M059J (cell line): ENCODE measurements around the gene NFASC. TPM values are rescaled to one million over a fixed set of nuclear protein-coding genes. Genes with fewer than 3 reads are reported as not detected.
A peak's percentile ranks its signal among the peaks of the same experiment; 100 is the strongest.

Experiments
- DNase-seq: peaks from one replicate; pipeline ENCODE4 v3.0.0-alpha.2; 2012; ENCODE audit warnings: low read depth
- total RNA-seq: library from RNA; depleted of rRNA; stranded (reverse); fragments of >200 nt; shearing (Covaris generic); gene quantifications from 2 replicates; pipeline ENCODE4 v1.2.3, GENCODE V29; 2014

Gene NFASC
- total RNA-seq, 1 experiment from 2014 or later = 24.1 TPM

DNA sequence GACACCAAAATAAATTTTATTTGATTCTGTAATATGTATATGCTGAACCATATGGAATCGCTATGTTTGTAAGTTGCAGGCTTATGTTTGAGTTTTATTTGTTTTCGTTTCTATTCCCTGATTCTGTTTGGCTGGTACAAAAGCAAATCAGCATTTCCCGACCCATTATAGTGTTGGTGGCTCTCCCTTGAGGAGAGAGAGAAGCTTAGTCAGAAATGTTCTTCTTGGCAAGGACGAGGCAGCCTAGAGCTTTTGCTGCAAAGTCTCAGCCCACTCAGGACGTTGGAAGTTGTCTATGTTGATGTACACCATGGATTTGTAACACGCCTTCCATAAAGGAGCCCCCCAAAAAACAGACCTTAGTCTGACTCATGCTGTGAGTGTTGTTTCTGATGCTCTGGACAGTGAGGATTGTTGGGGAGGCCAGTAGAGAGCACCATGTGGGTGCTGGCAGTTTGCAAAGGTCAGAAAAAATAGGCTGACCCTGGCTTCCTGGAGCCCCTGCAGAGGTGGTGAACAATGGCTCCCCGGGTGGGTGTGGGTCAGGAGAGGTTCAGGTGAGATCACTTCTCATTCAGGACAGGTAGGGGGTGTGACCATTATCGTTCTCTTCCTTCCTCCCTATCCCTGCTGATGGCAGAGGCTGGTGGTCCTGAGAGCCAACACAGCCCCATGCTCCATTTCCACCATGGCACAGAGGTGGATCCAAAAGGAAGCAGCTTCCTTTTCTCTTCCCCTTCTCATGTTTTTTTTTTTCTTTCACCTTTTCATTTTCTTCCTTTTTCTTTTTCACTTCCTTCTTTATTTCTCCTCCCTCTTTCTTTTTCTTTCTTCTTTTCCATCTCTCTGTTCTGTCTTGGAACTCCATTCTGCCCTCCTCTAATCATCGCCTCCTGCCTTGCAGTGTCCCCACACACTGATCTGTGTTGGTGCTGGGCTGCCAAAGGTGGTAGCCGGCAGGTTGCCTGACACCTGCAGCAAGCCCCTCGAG lies 88.0 kb downstream of the NFASC start:
- no peak for DNase-seq

DNA sequence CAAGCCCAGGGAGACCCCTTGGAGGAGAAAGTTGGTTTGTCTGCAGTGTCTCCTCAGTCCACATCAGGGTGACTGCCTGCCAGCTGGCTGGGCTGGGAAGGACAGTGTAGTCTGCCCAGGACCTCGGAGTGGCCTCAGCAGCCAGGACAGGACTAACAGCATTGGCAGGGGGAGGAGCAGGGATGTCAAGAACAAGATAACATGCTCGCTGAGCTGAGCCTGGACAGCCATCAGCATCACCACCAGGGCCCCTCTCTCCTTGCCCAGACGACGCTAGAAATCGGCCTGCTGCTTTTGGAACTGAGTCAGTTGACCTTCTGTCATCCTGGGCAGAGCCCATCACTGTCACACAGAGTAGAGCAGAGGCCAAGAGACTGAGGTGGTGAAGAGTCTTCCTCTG lies 88.7 kb downstream of the NFASC start:
- DNase-seq = no peak

DNA sequence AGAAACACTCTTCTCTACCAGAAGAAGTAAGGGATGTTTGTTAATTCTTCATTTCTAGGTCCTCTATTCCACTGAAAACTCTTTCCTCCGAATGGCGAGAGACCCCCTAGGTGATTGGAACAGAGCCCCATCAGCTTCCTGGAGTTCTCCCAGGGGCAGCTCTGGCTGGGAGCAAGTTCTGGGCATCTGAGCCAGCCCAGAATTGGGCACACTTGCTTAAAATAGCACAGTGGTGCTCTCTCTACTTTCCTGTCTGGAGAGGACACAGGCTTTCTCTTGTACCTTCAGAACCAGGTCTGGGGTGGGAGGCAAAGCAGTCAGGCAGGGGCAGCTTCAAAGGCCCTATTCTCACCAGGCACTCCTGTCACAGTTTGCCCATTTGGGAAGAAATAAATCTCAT lies 89.2 kb downstream of the NFASC start:
- DNase-seq = no peak

DNA sequence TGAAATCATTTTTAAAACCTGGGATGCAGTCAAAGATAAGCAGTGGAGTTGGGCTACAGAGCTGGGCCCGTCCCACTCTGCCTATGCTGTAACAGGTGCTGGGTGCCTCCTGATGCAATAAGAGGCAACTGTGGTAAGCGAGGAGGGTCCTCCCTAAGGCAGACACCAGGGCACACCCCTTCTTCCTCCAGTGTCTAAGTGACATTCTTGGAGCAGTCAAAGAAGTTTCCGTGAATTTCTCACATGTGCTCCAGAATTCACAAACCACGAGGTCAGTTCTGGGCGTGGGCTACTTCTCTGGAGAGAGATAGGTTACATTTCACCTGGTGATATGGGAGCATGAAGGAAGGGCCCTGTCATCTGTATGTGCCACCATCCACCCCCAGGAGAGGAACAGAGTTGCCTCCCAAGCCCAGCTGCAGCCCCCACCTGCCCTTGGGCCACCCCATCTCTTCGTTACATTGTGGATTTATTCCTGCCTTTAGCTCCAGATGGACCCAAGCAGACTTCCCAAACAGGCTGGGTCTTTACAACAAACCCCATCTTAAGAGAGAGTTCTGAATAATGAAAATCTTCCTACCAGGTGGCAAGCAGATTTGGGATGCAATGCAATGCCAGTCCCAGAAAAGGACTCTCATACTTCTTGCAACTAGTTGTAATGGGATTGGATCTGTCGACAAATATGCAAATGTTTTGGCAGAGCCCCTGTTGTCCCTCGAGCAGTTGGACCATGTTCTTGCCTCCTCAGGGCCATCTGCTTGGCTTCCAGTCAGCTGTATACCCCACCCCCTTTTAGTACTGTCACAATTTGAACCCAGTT lies 89.9 kb downstream of the NFASC start:
- DNase-seq = no peak

DNA sequence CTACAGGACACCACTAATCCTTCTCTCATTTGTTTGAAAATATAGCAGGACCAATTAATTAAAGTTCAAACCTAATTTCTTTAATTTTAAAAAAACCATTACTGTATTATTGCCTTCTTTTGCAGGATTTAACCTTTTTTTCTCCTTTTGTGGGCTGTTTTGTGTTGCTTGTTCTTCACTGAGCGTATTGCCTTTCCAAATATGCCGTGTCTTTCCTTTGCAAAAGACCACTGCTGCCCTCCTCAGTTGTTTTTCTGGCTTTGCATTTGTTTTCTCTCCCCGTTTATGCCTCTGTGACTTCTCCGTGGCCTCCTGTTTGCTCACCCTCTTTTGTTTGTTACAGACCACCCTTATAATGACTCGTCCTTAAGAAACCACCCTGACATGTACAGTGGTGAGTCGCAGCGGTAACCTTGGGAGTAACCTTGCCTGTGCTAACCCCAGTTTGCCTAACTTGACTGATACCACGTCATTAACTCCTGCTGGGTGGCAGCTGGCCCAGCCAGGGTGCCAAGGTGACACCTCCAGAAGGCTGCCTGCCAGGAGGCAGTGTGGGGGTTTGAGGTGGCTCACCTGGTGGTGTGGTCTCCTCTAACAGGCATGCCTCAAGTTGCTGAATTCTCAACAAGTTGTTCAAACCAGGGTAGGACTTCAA lies 91.2 kb downstream of the NFASC start:
- DNase-seq = no peak

DNA sequence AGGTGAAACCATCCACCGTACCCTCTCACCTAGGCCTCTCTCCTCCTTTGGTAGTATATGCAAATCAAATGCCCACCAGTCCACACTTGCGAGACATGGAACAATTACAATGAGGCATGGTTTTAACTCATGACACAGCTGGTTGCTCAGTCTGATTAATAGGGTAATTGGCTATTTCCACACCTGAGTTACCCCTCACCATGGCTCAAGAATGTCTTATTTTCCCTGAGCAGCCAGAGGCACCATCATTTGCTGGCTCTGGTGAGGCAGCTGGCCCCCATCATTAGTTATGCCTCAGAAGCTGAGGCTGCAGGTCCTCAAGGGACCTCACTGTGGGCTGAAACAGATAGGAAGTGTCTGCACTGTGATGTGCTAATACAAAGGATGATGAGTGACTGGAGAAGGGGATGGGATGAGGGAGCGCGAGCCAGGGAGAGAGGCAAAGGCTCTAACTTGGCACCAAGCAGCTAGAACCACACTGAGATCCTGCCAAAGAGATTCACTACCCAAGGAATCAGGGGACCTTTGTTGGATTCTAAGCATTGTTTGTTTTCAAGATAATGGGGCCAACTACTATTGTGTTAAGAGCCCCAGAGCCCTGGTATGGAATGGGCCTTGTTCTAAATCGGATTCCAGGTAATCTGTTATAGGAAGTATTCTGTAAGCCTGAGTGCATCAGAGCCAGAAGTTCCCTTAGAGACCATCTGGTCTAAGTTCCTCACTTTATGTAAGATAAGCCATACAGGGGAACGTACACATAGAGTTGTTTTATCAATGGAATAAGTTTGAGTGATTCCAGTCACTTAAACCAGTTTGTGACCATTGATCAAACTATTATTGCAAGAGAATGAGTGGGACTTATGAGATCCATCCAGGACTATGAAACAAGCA lies 92.3 kb downstream of the NFASC start:
- no peak for DNase-seq

DNA sequence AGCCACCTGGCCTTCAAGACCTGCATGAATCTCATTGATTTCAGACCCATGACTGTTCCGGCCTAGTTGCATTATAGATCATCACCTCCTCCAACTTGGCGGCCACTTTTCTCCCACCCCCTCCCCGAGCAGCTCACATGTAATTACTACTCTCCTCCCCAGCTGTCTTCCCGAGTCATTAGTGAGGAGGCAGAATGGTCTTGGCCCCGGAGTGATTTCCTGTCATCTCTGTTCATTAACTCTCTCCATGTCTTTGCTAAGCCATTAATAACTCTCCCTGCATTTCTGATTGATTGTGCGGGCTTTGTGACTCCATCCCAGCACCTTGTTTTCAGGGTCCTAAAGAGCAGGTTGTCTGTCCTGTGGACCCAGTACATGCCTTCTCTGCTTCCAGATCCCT lies 96.8 kb downstream of the NFASC start:
- DNase-seq = no peak

DNA sequence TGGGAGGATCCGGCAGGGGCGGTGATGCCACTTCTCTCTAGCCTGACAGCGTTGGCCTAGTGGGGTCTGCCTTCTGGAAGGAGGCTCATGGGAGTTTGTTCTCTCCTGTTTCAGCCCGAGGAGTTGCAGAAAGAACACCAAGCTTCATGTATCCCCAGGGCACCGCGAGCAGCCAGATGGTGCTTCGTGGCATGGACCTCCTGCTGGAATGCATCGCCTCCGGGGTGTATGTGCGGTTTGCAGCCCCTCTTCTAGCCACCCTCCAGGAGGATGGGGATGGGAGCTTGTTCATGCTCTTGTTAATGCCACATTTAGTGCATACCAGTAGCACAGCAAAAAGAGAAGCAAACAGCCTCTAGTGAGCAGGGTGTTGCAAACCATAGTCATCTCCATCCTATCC lies 97.5 kb downstream of the NFASC start:
- DNase-seq = no peak

DNA sequence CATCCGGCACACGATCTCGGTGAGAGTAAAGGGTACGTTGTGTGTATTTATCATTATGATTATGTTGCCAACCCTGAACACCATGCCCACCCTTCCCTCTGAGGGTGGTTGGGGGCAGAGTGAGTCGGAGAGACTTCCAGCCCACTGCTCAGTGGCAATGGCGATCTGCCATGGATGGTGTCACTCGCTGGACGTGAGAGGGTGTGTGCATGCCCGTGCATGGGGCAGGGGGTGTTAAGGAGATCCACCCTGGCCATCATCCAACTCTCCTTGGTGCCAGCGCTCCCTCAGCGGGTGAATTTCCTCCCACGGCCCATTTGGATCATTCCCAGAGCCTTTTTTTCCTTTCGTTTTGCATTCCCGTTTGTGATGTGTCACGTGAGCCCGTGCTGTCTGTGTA lies 98.3 kb downstream of the NFASC start:
- DNase-seq = no peak

DNA sequence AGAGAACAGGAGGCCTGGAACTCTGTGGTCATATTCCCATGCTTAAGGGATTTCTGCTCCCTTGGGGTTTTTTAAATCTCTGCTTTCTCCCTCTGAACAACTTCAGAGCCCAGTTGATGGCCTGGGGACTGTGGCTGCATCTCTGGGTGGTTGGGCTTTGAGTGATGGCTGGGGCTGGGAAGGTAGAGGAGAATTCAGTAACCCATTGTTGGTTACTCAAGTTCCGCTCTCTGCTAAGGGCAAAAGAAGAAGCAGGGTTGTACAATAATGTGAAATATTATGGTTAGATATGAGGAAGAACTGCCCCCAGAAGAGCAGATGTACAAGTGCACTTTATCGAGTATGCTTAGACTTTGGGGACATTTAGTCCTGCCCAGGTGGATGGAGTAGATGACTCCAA lies 100.3 kb downstream of the NFASC start:
- DNase-seq = no peak

DNA sequence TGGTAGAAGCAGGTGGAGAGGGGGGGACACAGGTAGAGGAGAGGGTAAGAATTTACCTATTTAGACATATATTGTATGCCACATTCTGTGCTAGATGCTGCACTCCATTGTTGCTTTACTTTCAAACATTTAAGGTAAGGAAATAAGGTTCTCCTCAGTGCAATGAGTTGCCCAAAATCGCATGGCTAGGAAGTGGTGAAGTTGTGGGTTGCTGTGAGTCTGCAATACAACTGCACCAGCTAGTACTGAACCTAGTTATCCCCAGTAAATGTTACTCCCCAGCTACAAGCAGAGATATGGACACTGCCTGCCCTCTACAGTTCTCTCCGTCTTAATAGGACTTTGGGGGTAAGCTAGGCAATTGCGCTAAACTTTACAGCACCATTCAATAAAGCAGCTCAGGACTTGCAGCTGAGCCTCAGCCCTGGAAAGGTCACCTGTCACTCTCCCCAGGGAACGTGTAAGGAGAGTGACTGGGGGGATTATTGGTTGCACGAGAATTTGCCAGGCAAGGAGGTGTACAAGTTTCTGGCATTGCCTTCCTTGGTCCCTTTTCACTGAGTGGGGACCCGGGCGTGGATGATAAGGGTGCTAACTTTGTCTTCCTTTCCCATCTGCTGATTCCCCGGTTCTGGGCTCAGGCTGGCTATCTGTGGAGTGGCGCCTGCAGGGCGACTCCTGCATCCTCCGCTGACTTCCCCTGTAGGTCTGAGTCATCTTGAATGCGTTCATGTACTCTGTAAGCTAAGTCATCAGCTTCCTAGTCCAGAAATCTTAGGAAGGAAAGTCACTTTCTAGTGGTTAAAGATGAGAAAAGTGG lies 101.1 kb downstream of the NFASC start:
- peak; percentile 79 for DNase-seq

DNA sequence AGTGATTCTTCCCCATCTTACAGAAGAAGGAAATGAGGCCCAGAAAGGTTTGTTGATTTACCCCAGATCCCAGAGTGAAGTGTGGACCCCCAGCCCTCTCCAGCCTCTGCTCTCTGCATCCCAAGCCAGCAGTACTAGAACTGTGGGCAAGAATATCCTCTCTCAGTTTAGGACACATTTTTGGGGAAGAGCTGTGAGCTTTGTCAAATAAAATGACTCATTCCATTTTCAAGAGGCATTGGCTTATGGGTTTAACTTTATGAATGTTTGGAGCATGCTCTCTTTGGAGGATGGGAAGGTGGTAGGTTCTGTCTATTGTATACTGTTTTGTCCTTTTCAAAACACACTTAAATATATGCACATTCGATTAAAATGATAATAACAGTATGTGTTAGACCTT lies 101.8 kb downstream of the NFASC start:
- DNase-seq = peak; percentile 20

DNA sequence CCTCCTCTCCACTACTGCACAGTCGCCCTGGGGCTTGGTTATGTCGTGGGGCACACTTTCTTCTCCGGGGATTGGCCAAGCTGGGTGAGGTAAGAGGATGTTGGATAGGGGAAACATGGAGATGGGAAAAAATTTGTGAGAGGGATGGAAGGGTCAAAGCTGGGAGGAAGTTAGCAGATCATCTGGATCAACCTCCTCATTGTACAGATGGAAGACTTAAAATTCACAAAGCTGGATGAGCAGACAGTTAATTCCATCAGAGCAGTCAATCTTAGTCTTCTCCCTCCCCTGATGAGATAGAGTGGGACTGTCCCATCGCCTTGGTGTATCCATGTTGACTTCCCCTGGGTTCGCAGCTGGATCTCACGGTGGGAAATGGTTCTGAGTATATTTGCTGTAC lies 102.8 kb downstream of the NFASC start:
- DNase-seq = no peak

DNA sequence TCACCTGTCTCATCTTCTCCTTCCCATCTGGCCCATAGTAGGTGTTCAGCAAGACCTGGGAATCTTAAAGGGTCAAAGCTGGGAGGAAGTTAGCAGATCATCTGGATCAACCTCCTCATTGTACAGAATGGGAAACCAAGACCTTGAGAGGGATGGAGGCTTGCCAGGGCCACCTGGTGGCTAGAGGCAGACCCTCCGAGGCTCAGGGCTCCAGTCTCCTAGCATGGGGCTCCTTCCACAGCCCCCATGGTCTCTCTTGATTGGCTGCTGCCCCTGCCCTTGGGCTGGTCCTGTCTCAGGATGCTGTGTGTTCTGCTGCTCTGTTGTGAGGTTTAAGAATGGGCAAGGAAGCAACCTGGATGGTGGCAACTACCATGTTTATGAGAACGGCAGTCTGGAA lies 103.7 kb downstream of the NFASC start:
- no peak for DNase-seq

DNA sequence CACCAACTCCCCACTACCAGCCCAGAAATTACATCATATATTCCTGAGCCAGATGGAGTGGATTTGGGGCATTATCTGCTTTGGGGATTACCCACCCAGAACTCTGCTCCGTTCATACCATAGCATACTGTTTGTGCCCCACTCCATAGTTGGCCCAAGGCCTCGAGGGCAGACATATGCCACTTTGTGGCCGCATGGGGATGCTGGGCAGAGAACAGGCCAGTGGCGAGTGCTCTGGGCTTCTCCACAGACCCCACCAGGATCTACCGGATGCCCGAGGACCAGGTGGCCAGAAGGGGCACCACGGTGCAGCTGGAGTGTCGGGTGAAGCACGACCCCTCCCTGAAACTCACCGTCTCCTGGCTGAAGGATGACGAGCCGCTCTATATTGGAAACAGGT lies 104.4 kb downstream of the NFASC start:
- no peak for DNase-seq

DNA sequence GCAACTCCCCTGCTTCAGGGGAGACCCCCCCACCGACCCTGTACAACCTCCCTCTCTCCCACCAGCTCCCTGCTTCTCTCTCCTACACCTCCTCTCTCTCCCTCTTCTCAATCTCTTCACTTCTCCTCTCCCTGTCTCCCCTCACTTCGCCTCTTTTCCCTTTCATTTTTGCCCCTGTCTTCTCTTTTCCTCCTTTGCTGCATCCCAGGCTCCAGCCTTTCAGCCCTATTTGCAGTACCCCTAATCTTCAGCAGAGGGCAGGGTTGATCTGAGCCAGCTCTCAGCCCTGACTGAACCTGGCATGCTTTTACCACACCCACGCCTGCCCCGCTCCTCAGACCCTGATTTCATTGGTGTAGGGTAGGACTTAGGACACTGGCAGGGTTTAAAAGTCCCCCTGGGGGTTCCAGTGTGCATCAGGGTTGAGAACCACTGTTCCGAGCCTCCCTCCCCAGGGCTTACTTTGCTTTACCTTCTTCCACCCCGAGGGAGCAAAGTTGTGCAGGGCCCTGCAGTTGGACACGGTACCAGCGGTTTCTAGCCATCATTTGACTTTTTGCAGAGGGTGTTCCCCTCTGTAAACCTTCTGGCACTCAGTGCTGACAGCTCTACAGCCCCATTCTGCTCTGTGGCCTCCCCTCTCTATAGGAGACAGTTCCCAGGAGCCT lies 105.0 kb downstream of the NFASC start:
- DNase-seq = peak; percentile 44

DNA sequence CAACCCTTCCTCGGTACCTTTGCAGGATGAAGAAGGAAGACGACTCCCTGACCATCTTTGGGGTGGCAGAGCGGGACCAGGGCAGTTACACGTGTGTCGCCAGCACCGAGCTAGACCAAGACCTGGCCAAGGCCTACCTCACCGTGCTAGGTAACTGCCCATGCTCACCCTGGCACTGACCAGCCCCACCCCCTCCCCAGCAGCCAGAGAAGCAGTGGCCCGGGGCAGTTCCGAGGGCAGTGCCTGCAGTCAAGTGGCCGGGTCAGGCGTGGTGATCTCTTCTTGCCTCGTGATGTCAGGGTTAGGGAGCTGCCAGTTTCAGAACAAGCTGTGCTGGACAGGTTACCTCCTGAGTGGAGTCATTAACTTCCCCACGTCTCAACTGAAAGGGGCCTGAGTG lies 106.0 kb downstream of the NFASC start:
- DNase-seq = no peak

DNA sequence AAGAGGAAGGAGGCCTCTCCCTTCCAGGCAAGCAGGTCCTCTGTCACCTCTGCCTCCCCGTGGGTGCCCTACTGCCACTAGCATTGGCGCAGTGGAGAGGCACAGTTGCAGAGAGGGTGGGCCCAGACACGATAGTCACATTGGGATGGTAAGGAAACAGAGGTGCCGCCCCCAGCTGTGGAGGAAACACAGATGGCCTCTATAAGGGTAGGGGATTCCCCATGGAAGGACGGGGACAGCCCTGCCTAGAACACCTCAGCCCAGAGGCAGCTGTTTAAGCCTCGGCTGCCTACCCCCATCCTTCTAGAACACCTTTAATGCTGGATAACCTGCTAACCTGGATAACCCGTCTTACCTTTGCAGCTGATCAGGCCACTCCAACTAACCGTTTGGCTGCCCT lies 106.7 kb downstream of the NFASC start:
- DNase-seq = no peak

DNA sequence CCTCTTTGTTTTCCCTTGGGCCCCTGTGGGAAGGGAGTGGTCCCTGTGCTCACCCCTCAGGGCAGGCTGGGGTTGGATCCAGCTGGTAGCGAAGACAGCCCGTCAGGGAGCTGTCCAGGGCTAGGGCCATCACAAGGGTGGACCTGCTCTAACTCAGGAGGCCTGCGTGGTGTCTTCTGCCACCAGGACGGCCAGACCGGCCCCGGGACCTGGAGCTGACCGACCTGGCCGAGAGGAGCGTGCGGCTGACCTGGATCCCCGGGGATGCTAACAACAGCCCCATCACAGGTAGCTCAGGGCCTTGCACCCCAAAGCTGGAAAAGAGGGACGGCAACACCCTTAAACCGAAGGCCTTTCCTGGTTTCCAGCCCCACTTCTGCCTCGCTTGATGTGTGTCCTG lies 108.1 kb downstream of the NFASC start:
- no peak for DNase-seq

DNA sequence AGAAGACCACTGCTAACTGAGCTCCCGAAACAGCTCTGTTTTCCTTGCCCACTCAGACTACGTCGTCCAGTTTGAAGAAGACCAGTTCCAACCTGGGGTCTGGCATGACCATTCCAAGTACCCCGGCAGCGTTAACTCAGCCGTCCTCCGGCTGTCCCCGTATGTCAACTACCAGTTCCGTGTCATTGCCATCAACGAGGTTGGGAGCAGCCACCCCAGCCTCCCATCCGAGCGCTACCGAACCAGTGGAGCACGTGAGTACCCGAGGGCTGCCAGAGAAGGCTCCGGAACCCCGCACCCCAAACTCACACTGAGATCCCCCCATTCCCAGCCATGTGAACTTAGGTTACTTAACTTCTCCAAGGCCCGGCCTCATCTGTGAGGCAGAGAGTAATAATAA lies 108.6 kb downstream of the NFASC start:
- DNase-seq = no peak
